UCSD-AML1 (cell line): Measurements from ENCODE around the gene PLIN4.
A peak's percentile ranks its signal among the peaks of the same experiment; 100 is the strongest.

Experiments
- DNase-seq: peaks from one replicate; lab custom pipeline; 2025; ENCODE audit not compliant: unreplicated experiment; lab: John Stamatoyannopoulos, UW

Gene PLIN4

DNA sequence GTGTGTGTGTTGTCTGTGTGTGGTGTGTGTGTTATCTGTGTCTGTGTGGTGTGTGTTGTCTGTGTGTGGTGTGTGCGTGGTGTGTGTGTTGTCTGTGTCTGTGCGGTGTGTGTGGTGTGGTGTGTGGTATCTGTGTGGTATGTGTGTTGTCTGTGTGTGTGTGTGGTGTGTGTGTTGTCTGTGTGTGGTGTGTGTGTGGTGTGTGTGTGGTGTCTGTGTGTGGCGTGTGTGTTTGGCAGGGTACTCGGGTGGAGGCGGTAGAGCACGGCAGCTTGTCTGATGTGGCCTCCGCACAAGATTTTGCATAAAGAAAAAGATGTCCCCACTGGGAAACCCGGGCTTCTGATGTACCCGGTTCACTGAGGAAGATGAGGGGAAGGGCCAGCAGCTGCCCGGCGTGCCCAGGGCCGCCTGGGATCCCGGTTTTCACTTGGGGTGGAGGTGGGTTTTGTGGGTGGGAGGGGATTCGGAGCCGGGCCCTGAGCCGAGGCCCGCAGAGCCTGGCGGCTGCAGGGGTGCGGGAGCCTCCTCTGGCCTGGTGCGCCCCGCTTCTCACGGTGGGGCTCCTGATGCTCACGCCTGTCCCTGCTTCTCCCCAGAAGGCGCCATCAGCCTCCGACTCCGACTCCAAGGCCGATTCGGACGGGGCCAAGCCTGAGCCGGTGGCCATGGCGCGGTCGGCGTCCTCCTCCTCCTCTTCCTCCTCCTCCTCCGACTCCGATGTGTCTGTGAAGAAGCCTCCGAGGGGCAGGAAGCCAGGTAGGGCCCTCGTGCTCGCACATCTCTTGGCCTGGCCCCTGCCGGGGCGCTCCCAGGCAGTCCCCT lies 25.0 kb downstream of the PLIN4 start:
- DNase-seq = no peak

DNA sequence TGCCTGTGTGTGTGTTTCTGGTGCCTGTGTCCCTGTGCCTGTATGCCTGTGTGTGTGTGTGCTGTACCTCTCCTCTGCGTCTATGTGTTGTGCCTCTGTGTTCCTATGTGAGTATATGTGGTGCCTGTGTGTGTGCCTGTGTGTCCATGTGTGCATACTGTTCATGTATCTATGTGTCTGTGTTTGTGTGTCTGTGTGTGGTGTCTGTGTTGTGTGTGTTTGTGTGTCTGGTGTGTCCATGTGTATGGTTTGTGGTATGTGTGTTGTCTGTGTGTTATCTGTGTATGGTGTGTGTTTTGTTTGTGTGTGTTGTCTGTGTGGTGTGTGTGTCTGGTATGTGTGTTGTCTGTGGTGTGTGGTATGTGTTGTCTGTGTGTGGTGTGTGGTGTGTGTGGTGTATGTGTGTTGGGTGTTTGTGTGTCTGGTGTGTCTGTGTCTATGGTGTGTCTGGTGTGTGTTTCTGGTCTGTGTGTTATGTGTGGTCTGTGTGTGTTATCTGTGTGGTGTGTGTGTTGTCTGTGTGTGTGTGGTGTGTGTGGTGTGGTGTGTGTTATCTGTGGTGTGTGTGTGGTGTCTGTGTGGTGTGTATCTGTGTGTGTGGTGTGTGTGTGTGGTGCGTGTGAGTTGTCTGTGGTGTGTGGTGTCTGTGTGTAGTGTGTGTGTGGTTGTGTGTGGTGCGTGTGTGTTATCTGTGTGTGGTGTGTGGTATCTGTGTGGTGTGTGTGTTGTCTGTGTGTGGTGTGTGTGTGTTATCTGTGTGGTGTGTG lies 25.8 kb downstream of the PLIN4 start:
- DNase-seq = no peak

DNA sequence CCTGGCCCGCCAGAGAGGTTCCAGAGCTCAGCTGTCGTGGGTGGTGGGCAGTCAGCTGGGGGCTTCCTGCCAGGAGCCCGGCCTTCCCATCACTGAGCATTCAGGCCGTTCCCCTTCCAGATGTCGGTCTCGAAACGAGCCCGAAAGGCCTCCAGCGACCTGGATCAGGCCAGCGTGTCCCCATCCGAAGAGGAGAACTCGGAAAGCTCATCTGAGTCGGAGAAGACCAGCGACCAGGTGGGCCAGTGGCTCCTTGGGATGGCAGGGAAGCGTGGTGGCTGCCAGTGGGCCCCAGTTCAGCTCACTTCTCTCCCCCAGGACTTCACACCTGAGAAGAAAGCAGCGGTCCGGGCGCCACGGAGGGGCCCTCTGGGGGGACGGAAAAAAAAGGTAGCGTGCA lies 26.8 kb downstream of the PLIN4 start:
- DNase-seq = no peak

- no peak for DNase-seq
These were observed 29.8 kb downstream of the PLIN4 start for GRCh38 chr19:4488496-4488895.

- DNase-seq = no peak
These were observed 30.7 kb downstream of the PLIN4 start for GRCh38 chr19:4487572-4487971.

- no peak for DNase-seq
These were observed 34.9 kb downstream of the PLIN4 start for GRCh38 chr19:4483385-4483784.

DNA sequence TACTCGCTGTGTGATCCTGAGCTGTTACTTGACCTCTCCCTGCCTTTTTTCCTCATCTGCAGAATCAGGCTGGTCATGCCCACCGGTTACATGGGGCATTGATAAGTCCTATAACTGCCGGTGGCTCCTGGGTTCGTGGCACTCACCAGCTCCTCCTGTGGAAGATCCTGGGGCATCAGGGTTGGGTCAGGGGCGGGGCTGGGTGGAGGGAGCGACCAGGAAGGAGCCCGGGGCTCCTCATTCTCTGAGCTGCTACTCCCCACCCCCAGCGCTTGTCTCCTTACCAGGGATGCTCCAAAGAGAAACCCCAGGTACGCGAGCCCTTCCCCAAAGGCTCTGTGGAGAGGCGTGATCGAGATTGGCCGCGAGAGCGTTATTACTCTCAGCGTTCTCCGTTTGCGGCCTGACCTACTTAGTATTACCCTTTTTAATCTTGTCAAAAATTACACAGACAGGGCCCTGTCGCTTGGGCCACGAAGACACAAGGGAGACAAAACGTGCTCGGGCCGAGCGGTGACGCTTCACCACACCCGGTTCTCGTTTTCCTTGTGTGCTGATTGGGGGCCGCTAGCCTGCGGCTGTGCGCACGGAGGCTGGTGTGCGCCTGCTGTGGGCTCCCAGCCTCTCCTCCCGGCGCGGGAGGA lies 35.4 kb downstream of the PLIN4 start:
- no peak for DNase-seq

GRCh38 chr19:4477034-4477801 lies 41.1 kb downstream of the PLIN4 start:
- no peak for DNase-seq

DNA sequence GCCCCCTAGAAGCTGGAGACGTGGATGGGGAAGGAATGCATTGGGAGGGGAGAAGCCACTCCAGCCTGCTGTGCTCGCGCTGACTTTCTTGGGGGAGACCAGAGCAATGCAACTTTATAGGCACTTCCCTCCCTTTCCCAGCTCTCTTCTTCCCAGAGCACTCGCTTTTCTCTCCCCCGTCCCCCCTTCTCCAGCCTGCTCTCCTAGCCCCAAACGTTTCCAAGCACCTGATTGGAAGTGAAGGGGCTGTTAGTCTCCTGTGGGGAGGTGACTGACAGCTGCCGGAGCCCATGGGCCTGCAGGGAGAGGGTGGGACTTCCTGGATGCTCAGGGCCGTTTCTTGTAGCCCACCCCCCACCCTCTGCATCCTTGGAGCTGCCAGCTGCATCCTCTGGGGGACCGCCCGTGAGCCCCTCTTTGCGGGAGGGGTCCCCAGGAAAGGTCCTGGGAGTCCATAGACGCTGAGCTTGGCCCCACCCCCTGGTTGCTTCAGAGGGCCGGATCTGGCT lies 43.7 kb downstream of the PLIN4 start:
- no peak for DNase-seq

DNA sequence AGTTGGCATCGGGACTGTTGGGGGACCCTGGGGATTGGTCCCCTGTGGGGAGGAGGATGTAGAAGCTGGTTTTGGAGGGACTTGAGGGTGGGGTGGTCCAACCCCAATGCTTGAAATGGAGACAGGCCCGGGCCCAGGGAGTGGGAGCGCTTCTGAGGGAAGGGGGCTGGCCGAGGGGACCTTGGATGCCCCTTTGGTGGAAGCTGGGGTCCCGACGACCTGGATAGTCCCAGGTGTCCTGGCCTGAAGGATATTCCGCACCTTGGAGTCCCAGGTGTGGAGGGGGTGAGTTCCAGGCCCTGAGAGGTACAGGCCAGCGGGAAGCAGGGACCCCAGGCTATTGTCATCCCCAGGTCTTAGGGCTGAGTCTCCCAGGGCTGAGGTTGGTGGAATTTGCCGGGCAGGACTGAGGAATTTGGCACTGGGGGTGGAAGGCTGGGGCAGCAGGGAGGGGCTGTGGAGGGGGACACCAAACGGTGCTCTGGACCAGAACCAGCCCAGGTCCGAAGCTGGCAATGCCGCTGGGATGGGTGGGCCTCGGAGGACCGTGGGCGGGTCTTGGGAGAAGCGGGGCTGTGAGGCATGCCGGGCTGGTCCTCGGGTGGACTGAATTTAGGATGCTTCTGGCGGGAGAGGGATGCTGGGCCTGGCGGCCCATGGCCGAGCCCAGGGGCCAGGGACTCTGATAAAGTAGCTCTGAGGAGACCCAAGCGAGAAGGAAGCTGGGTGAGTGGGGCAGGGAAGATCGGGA lies 44.3 kb downstream of the PLIN4 start:
- no peak for DNase-seq

DNA sequence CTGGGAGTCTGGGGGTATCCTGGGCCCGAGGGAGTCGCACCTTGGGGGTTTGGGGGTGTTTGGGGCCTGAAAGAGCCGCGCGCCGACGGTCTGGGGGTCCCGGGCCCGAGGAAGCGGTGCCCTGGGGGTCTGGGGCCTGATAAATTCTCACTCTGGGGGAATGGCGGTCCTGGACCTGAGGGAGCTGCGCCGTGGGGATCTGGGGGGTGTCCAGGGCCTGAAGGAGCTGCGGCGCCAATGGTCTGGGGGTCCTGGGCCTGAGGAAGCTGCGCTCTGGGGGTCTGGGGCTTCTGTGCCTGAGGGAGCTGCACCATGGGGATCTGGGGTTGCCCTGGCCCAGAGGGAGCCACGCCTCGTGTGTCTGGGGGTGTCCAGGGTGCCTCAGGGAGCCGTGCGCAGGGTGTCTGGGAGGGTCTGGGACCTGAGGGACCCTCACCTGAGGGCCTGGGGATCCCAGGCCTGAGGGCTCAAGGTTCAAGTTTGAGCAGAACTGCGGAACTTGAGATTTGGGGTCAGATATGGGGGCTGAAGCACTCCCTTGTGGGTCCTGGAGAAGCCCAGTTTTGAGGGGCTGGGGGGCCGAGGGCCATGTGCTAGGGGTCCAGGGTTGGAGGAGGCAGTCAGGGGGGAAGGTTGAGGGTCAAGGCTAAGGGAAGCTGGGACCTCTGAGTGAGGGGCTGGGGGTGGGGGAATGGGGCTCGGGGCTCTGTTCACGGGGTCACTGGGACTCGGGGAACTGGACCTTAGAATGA lies 45.1 kb downstream of the PLIN4 start:
- no peak for DNase-seq

- DNase-seq = no peak
These were observed 45.9 kb downstream of the PLIN4 start, which contains the start of gene HDGFL2 for GRCh38 chr19:4472174-4472974. TSS of gene HDGFL2 (plus strand) at chr19:4472297. CDS start at chr19:4472351, 54 bp downstream.

- DNase-seq = peak; percentile 97
These were observed 46.7 kb downstream of the PLIN4 start for GRCh38 chr19:4471403-4472173.

- no peak for DNase-seq
These were observed 50.5 kb downstream of the PLIN4 start for GRCh38 chr19:4467835-4468234.

GRCh38 chr19:4464815-4465581 lies 53.3 kb downstream of the PLIN4 start:
- DNase-seq = no peak

- DNase-seq = peak; percentile 93
These were observed 60.5 kb downstream of the PLIN4 start, which contains the start of gene UBXN6 for GRCh38 chr19:4457654-4458395. TSS of gene UBXN6 (minus strand) at chr19:4457794. CDS start at chr19:4457697, 97 bp downstream.
